GM12892 (cell line): Measurements from ENCODE around the gene CCDC15. TPM values are rescaled to one million over a fixed set of nuclear protein-coding genes. Genes with fewer than 3 reads are reported as not detected.

Experiments used
- DNase-seq: peaks from one replicate; pipeline ENCODE4 v3.0.0; 2011; ENCODE audit not compliant: insufficient read length
- FAIRE-seq: peaks from 2 replicates; lab custom pipeline; 2011; peaks lifted over from hg19 to GRCh38; lab: Jason Lieb, UNC
- POLR2A ChIP-seq: IDR thresholded peaks from 2 replicates; pipeline ENCODE4 v1.6.1; 2011; ENCODE audit warnings: low read depth, low read length, control low read depth
- POLR2AphosphoS5 ChIP-seq: IDR thresholded peaks from 2 replicates; pipeline ENCODE4 v1.6.1; 2011; ENCODE audit warnings: low read depth, low read length, control low read depth
- TAF1 ChIP-seq: IDR thresholded peaks from 2 replicates; pipeline ENCODE4 v1.6.1; 2011; ENCODE audit warnings: low read depth, mild to moderate bottlenecking, control low read depth, low read length, borderline replicate concordance
- polyA plus RNA-seq: library from polyadenylated mRNA; unstranded; fragments of >200 nt; gene quantifications from one replicate; pipeline ENCODE4 v1.2.1, GENCODE V29; 2012; ENCODE audit warnings: missing spikeins, inconsistent platforms; ENCODE audit not compliant: missing spikeins

The CCDC15 gene, protein sequence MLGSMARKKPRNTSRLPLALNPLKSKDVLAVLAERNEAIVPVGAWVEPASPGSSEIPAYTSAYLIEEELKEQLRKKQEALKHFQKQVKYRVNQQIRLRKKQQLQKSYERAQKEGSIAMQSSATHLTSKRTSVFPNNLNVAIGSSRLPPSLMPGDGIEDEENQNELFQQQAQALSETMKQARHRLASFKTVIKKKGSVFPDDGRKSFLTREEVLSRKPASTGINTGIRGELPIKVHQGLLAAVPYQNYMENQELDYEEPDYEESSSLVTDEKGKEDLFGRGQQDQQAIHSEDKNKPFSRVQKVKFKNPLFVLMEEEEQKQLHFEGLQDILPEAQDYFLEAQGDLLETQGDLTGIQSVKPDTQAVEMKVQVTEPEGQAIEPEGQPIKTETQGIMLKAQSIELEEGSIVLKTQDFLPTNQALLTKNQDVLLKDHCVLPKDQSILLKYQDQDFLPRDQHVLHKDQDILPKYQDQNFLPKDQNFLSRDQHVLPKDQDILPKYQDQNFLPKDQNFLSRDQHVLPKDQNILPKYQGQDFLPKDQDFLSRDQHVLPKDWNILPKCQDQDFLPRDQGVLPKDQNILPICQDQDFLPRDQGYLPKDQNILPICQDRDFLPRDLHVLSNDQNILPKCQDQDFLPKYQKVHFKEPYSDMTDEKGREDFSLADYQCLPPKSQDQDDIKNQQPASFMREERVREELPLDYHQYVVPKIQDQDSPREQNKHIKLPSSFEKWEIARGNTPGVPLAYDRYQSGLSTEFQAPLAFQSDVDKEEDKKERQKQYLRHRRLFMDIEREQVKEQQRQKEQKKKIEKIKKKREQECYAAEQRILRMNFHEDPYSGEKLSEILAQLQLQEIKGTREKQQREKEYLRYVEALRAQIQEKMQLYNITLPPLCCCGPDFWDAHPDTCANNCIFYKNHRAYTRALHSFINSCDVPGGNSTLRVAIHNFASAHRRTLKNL
- 3.1 TPM for polyA plus RNA-seq

DNA sequence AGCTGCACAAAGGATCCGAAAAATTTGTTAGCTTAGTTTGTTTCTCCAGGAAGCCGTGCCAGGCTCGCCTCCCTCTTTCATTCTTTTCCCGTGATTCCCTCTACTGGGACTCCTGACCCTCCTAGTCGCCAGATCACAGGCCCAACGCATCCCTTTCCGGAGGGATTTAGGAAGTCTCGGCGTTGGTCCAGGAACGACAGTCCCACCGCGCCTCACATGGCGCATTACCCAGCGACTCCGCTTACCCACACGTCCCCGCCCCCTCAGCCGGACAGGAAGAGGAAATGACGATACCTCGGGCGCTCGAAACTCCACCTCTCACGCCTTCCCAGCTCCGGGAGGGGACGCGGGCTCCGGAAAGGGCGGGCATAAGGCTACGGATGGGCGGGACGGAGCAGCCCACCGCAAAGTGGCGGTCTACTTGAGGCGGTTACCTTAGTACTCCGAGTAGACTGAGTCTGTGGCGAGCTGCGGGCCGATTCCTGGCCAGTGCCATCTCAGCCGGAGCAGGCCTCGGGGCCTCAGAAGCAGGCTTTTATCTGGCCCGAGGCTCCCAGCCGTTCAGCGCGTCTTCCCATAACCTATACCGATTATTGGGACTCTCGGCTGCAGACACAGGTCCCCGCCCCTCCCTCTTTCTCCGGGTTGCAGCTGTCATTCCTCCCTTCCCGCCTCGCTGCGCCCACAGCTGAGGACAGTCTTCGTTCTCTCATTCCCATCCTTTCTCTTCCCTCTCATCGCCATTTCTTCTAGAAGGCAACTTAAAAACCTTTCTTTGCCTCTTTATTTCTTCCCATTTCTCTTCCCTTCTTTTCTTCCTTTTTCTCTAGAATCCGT lies at the start of gene CCDC15:
TSS of gene CCDC15 (plus strand) at position 450 of the 837 bp plus-strand sequence. CDS start 531 bp downstream, outside the sequence.
- FAIRE-seq = peak; percentile 100
- peak; percentile 61 for DNase-seq
- peak; percentile 85 for TF ChIP-seq TAF1
- peak; percentile 98 for TF ChIP-seq POLR2A
- TF ChIP-seq POLR2AphosphoS5 = peak; percentile 98

DNA sequence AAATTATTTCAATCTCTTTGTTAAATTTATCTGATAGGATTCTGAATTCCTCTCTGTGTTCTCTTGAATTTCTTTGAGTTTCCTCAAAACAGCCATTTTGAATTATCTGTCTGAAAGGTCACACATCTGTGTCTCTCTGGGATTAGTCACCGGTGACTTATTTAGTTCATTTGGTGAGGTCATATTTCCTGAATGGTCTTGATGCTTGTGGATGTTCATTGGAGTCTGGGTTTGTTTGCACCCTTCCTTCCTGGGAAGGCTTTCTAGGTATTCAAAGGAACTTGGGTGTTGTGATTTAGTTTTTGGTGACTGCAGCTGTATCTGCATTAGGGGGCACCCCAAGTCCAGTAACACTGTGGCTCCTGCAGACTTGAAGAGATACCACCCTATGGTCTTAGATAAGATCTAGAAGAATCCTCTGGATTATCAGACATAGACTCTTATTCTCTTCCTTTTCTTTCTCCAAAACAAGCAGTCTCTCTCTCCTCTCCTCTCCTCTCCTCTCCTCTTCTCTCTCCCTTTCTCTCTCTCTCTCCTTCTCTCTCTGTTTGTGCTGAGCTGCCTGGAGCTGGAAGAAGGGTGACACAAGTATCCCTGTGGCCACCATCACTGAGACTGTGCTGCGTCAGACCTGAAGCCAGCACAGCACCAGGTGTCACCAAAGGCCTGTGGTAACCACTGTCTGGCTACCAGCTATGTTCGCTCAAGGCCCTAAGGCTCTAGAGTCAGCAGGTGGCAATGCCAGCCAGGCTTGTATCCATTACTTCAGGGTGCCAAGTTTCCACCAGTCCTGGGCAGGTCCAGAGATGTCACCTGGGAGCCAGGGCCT lies 38.2 kb upstream of the CCDC15 start:
- TF ChIP-seq POLR2AphosphoS5 (no peak), TAF1 (no peak), POLR2A (no peak)
- DNase-seq = no peak
- FAIRE-seq = no peak

GRCh38 chr11:124916370-124916710 lies 37.7 kb upstream of the CCDC15 start:
- DNase-seq = no peak
- FAIRE-seq = no peak
- TF ChIP-seq TAF1 = no peak

DNA sequence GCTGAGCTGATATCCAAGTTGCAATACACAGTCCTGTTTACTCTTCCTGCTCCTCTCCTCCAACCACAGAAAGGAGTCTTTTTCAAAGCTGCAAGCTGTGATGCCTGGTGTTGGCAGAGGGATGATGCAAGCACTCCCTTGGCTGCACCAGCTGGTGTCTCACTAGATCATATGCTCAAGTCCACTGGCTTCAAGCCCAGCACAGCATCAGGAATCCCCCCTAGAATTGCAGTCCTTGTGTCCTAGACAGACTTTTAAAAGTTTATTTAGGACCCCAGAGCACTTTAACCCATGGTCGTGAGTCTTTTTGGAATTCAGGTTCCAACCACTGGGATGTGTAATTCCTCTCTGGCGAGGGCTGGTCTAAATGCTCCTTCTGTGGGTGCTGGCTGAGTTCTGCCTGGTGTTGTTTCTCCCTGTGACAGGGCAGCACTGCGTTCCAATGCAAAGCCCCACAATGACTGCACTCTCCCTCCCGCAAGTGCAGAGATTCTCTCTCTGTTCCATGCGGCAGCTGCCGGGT lies 36.8 kb upstream of the CCDC15 start:
- DNase-seq (no peak), FAIRE-seq (no peak)
- TF ChIP-seq POLR2A (no peak), POLR2AphosphoS5 (no peak), TAF1 (no peak)

GRCh38 chr11:124918950-124919349 lies 35.1 kb upstream of the CCDC15 start, which contains the start of gene HEPN1:
HEPN1 (plus strand) TSS chr11:124919250.
- DNase-seq (no peak), FAIRE-seq (no peak)
- TF ChIP-seq POLR2A (no peak), TAF1 (no peak)

DNA sequence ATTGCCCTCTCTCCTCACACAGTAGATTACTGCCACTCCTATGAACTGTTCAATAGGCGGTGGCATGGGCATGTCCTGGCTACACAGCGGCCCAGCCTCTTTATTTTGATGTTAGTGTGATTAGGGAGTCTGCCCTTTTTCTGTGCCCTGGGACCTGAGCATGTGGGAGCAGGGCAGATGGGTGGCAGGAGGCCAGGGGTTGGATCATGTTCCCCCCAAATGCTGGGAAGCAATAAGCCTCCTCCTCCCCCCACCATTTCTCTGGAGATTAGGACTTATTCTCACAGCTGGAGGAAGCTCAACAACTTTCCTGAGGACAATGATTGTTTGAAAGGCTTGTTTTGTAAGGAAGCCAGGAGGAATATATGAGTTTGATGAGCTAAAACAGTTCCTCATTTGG lies 34.1 kb upstream of the CCDC15 start:
- no peak for DNase-seq
- TF ChIP-seq TAF1 (no peak), POLR2A (no peak), POLR2AphosphoS5 (no peak)

GRCh38 chr11:124920356-124920755 lies 33.6 kb upstream of the CCDC15 start:
- no peak for DNase-seq
- TF ChIP-seq TAF1 (no peak), POLR2AphosphoS5 (no peak), POLR2A (no peak)
- FAIRE-seq = no peak

More for the DNA sequence above, 34.1 kb upstream of the CCDC15 start:
- FAIRE-seq = no peak

DNA sequence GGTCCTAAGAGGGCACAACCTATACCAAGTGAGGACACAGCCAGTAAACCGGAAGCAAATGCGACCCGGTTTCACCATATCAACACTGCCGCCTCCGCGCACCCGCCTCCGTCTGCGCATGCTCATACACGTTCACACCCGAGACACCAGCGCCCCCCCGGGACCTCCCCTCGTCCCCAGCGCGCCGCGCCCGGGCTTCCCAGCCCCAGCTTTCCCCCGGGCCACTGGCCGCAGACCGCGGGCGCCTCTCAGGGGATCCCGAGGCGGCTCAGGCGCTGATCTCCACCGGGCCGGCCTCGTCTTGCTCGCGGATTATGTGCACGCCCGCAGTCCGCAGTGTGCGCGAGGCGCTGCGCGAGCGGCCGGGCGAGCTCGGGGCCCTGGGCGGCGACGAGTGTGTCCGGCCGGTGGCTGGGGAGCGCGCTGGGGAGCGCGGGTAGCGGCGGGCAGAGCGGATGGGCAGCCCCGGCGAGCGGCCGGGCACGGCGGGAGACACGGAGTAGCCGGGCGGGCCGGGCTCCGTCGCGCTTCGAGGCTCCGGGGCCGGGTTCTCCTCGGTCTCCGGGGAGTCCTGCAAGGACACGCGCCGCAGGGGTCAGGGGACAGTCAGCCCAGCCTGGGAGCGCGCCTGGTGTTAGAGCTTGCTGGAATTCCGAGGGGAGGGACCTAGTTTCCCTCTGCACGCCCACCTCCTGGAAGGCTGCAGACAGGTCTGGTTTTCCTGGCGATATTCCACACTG lies 33.0 kb upstream of the CCDC15 start:
- DNase-seq (no peak), FAIRE-seq (no peak)
- no peak for TF ChIP-seq POLR2AphosphoS5
- TF ChIP-seq POLR2A = no peak
- TF ChIP-seq TAF1 = no peak

DNA sequence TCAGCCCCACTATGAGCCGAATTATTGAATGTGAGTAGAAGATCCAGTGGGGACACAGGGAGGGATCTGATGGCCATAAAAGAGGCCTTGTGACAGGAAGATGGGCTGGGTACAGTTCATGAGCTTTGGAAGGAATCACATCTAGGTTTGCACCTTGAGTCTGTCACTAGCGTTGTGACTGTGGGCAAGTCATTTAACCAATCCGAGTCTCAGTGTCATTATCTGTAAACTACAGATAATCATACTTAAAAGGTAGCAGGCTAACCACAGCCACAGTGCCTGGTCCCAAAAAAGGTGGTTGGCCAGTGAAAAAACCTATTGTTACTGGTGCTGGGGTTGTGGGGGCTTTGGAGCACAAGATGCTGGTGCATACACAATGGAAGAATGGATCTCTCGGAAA lies 31.2 kb upstream of the CCDC15 start:
- DNase-seq = no peak
- FAIRE-seq = no peak
- no peak for TF ChIP-seq POLR2A
- TF ChIP-seq TAF1 = no peak
- no peak for TF ChIP-seq POLR2AphosphoS5
